Osteoblast (primary cell): ENCODE results near the gene MED28. TPM values are rescaled to one million over a fixed set of nuclear protein-coding genes. Genes with fewer than 3 reads are reported as not detected.

Experiments
- DNase-seq: peaks from one replicate; pipeline ENCODE4 v3.0.0; 2011; ENCODE audit warnings: low spot score, mixed read lengths; ENCODE audit not compliant: insufficient read length; ENCODE audit errors: missing footprints
- H2AFZ ChIP-seq: 2 replicates; pipeline ENCODE4 v1.6.0; 2011; ENCODE audit warnings: mild to moderate bottlenecking, low read length
- H3K27ac ChIP-seq: 2 replicates; pipeline ENCODE4 v1.5.1; 2011; ENCODE audit warnings: mild to moderate bottlenecking, low read depth, low read length, moderate library complexity
- H3K27me3 ChIP-seq: 2 replicates; pipeline ENCODE4 v1.6.0; 2012; ENCODE audit warnings: mild to moderate bottlenecking, control low read depth, inconsistent platforms, low read length, moderate library complexity; ENCODE audit not compliant: insufficient read depth
- H3K36me3 ChIP-seq: 2 replicates; pipeline ENCODE4 v1.5.1; 2011; ENCODE audit warnings: mild to moderate bottlenecking, low read length, control low read depth, moderate library complexity; ENCODE audit not compliant: insufficient read depth
- H3K4me1 ChIP-seq: 2 replicates; pipeline ENCODE4 v1.5.1; 2011; ENCODE audit warnings: mild to moderate bottlenecking, low read length, control low read depth, moderate library complexity; ENCODE audit not compliant: insufficient read depth
- H3K4me2 ChIP-seq: 2 replicates; pipeline ENCODE4 v1.6.0; 2011; ENCODE audit warnings: mild to moderate bottlenecking, low read length; ENCODE audit not compliant: insufficient read depth
- H3K4me3 ChIP-seq: fragments of 200-600 bp; sonication (generic); 3 replicates; pipeline ENCODE4 v1.5.1; 2012; ENCODE audit warnings: mild to moderate bottlenecking, low read length, inconsistent platforms; ENCODE audit not compliant: insufficient read depth
- H3K79me2 ChIP-seq: 2 replicates; pipeline ENCODE4 v1.6.0; 2012; ENCODE audit warnings: mild to moderate bottlenecking, low read length, control low read depth, inconsistent platforms; ENCODE audit not compliant: insufficient read depth
- H3K9me3 ChIP-seq: 2 replicates; pipeline ENCODE4 v1.5.1; 2011; ENCODE audit warnings: low read depth, low read length, control low read depth
- H4K20me1 ChIP-seq: 2 replicates; pipeline ENCODE4 v1.6.0; 2012; ENCODE audit warnings: mild to moderate bottlenecking, low read length, control low read depth; ENCODE audit not compliant: insufficient read depth
- total RNA-seq: library from RNA; depleted of rRNA; stranded (reverse); fragments of >200 nt; gene quantifications from 2 replicates; pipeline ENCODE4 v1.2.3, GENCODE V29; 2012
- TF ChIP-seq, protein P1 (sequence below): IDR thresholded peaks from 2 replicates; pipeline ENCODE4 v1.5.1; 2011; ENCODE audit warnings: mild to moderate bottlenecking, low read depth, low read length, moderate library complexity; ENCODE audit errors: extremely low read depth

The MED28 gene
- total RNA-seq, 1 donor, result 10.9 TPM

- Histone ChIP-seq H3K36me3 (no peaks in the 10 kb centered on the region), H3K79me2 (no peaks in the 10 kb centered on the region), H4K20me1 (no peaks in the 10 kb centered on the region), H3K27me3 (no peaks in the 10 kb centered on the region), H3K27ac (no peak overlapping the region), H3K4me2 (no peak overlapping the region), H2AFZ (no peak overlapping the region), H3K9me3 (no peaks in the 10 kb centered on the region), H3K4me3 (no peak overlapping the region), H3K4me1 (no peaks in the 10 kb centered on the region)
- DNase-seq, result no peak
- TF ChIP-seq, protein P1, sequence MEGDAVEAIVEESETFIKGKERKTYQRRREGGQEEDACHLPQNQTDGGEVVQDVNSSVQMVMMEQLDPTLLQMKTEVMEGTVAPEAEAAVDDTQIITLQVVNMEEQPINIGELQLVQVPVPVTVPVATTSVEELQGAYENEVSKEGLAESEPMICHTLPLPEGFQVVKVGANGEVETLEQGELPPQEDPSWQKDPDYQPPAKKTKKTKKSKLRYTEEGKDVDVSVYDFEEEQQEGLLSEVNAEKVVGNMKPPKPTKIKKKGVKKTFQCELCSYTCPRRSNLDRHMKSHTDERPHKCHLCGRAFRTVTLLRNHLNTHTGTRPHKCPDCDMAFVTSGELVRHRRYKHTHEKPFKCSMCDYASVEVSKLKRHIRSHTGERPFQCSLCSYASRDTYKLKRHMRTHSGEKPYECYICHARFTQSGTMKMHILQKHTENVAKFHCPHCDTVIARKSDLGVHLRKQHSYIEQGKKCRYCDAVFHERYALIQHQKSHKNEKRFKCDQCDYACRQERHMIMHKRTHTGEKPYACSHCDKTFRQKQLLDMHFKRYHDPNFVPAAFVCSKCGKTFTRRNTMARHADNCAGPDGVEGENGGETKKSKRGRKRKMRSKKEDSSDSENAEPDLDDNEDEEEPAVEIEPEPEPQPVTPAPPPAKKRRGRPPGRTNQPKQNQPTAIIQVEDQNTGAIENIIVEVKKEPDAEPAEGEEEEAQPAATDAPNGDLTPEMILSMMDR, result no peak
Measured at GRCh38 chr4:17665852-17666251, 51.4 kb downstream of the MED28 start.

DNA sequence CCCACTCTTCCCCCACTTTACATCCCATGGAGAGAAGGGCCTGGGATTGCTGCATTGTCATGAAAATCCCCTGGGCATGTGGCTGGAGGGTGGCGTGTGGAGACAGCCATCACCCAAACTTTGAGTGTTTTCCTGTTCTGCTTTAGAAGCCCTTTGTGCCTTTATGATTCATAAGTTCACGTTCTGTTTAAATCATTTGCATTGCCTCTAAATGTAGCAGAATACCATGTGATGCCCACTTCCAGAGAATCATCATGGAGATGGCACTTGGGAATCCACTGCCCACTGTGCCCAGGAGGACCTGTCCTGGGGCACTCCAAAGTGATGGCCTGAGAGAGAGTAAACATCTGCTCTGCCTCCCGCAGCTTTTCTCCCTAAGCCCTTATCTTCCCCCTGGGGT lies 52.8 kb downstream of the MED28 start:
- no peak for DNase-seq
- Histone ChIP-seq H2AFZ (no peak overlapping the region), H3K36me3 (no peaks in the 10 kb centered on the region), H3K9me3 (no peaks in the 10 kb centered on the region), H3K27me3 (no peaks in the 10 kb centered on the region), H3K4me1 (no peaks in the 10 kb centered on the region), H3K27ac (no peak overlapping the region), H4K20me1 (no peaks in the 10 kb centered on the region), H3K79me2 (no peaks in the 10 kb centered on the region), H3K4me3 (no peak overlapping the region), H3K4me2 (no peak overlapping the region)
- TF ChIP-seq, protein P1, result no peak

- TF ChIP-seq, protein P1, result no peak
- no peaks in the 10 kb centered on the region for H3K9me3 ChIP-seq
- H3K27ac ChIP-seq, result no peak overlapping the region
- H3K4me1 ChIP-seq, result no peaks in the 10 kb centered on the region
- H3K4me2 ChIP-seq, result no peak overlapping the region
- H3K27me3 ChIP-seq, result no peaks in the 10 kb centered on the region
- no peak for DNase-seq
- no peaks in the 10 kb centered on the region for H3K36me3 ChIP-seq
- no peak overlapping the region for H3K4me3 ChIP-seq
- H2AFZ ChIP-seq, result no peak overlapping the region
- no peaks in the 10 kb centered on the region for H4K20me1 ChIP-seq
- H3K79me2 ChIP-seq, result no peaks in the 10 kb centered on the region
Measured at GRCh38 chr4:17667653-17668201, 53.3 kb downstream of the MED28 start.

DNA sequence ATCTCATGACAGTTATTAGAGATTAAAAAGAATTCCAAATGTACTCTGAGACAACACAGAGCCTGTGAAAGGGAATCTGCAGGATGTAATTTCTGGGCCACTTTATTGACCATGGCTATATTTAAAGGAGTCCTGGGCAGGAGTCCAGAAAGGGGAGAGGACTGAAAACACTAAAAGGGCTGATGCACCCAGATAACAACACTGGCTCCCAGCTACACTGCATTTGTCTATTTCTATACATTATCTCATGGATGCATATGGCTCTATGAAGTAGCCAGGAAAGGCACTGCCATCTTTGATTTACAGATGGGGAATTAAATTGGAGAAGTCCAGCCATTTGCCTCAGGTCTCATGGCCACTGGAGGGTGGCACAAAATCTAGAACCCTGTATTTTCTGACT lies 56.0 kb downstream of the MED28 start:
- H3K36me3 ChIP-seq, result no peaks in the 10 kb centered on the region
- H3K4me1 ChIP-seq, result no peaks in the 10 kb centered on the region
- no peak overlapping the region for H3K4me3 ChIP-seq

More for the DNA sequence above, 56.0 kb downstream of the MED28 start:
- H3K27me3 ChIP-seq, result peaks cover 3% of the 10 kb centered on the region
- H2AFZ ChIP-seq, result no peak overlapping the region
- H3K4me2 ChIP-seq, result no peak overlapping the region
- DNase-seq, result no peak
- H3K27ac ChIP-seq, result no peak overlapping the region
- TF ChIP-seq, protein P1, result no peak
- H4K20me1 ChIP-seq, result no peaks in the 10 kb centered on the region
- H3K79me2 ChIP-seq, result no peaks in the 10 kb centered on the region
- H3K9me3 ChIP-seq, result no peaks in the 10 kb centered on the region
